ENCODE measurements around the gene C1orf52. TPM values are rescaled to one million over a fixed set of nuclear protein-coding genes. Genes with fewer than 3 reads are reported as not detected.

Gene C1orf52
- total and polyA plus RNA-seq, 9 of the 15 experiments (the other 6 are each of a cell fraction or from before 2014, with no cell fraction given) = 17.0 to 38.5 (median 33.0) TPM

- TF ChIP-seq NFIC (IDR thresholded peaks at IDR 0.05) = peak; percentile 19; the same call in 1 of the 2 replicates
- peak; percentile 64; the same call in 1 of the 2 replicates for TF ChIP-seq SMARCE1 (IDR thresholded peaks at IDR 0.05)
- TF ChIP-seq HDAC2 (IDR thresholded peaks at IDR 0.05) = 0 out of 2 replicates have a peak, but pooled peaks have one; percentile 18
- 0 out of 4 replicates have a peak, but pooled peaks of 1 of the 2 experiments have one; percentile 2 for TF ChIP-seq UBTF (IDR thresholded peaks at IDR 0.05; ENCODE audit: borderline replicate concordance in 1 of 2, low read depth in 2 of 2, low read length in 2 of 2)
- peak in 1 of 2 experiments; percentile 19 for TF ChIP-seq NCOA2 (IDR thresholded peaks at IDR 0.05; ENCODE audit: partially characterized antibody in 2 of 2)
- TF ChIP-seq ZNF212 (CRISPR knock-in tag; IDR thresholded peaks at IDR 0.05) = no peak
- peak; percentile 74 for TF ChIP-seq MTA2 (IDR thresholded peaks at IDR 0.05; ENCODE audit: low read depth)
- peak; percentile 75 for TF ChIP-seq SMARCA4 (IDR thresholded peaks at IDR 0.05)
- no peak for TF ChIP-seq SMAD3 (CRISPR knock-in tag; conservative IDR thresholded peaks at IDR 0.05)
- TF ChIP-seq ZBTB2 (IDR thresholded peaks at IDR 0.05) = no peak
- TF ChIP-seq, protein P1, sequence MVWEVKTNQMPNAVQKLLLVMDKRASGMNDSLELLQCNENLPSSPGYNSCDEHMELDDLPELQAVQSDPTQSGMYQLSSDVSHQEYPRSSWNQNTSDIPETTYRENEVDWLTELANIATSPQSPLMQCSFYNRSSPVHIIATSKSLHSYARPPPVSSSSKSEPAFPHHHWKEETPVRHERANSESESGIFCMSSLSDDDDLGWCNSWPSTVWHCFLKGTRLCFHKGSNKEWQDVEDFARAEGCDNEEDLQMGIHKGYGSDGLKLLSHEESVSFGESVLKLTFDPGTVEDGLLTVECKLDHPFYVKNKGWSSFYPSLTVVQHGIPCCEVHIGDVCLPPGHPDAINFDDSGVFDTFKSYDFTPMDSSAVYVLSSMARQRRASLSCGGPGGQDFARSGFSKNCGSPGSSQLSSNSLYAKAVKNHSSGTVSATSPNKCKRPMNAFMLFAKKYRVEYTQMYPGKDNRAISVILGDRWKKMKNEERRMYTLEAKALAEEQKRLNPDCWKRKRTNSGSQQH (CRISPR knock-in tag; IDR thresholded peaks at IDR 0.05) = no peak
- peak in 1 of 2 experiments; percentile 80; a peak in 3 of 4 replicates for TF ChIP-seq RCOR1 (IDR thresholded peaks at IDR 0.05; ENCODE audit: borderline replicate concordance in 1 of 2, low read depth in 2 of 2, low read length in 2 of 2)
- no peak for TF ChIP-seq SFPQ (IDR thresholded peaks at IDR 0.05; ENCODE audit: low read depth, low read length)
- TF ChIP-seq EWSR1 (IDR thresholded peaks at IDR 0.05; ENCODE audit: borderline replicate concordance, low read depth, partially characterized antibody) = no peak
- TF ChIP-seq ARID3A (IDR thresholded peaks at IDR 0.05; ENCODE audit: borderline replicate concordance, low read depth, low read length) = 0 out of 2 replicates have a peak, but pooled peaks have one; percentile 62
- 0 out of 4 replicates have a peak, but pooled peaks of 1 of the 2 experiments have one; percentile 46 for TF ChIP-seq TRIM24 (IDR thresholded peaks at IDR 0.05)
- TF ChIP-seq KLF6 (CRISPR knock-in tag; IDR thresholded peaks at IDR 0.05; ENCODE audit: borderline replicate concordance) = 0 out of 2 replicates have a peak, but pooled peaks have one; percentile 30
Observed at GRCh38 chr1:85219853-85220610, 39.4 kb downstream of the C1orf52 start (continued).
